Measurements from ENCODE around the gene VSTM4. TPM values are rescaled to one million over a fixed set of nuclear protein-coding genes. Genes with fewer than 3 reads are reported as not detected.

Gene VSTM4
- total and polyA plus RNA-seq, 2 donors (not counting 1 experiment from before 2014, with no cell fraction given), result 8.1 to 27.9 TPM

DNA sequence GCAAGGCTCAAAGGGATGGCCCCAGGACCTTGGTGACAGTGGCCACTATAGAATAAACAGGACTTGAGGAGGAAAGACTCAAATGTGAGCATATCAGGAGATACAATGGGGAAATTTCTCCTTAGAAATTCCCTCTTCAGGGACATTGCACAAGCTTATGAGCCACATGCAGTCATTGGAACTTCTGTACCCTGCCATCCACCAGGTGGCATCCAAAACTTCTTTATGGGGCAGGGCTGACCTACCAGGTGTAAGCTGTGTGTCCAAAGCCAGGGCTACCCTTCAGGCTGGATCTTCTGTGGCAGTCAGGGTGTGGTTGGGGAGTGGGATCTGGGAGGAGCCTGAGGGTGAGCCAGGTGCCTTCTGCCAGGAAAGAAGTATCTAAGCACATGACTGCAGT is 139.1 kb downstream of the VSTM4 start:
- no peak overlapping the region for H3K4me3 ChIP-seq (replicated peaks in 1 of 4; ENCODE audit: control extremely low read depth in 1 of 4, insufficient read depth in 1 of 4, low read depth in 3 of 4, low read length in 4 of 4)
- no peaks in the 10 kb centered on the region for H3K4me1 ChIP-seq (ENCODE audit: control insufficient read depth, extremely low read depth, insufficient read depth, low read length)
- no peak overlapping the region for H3K27ac ChIP-seq (ENCODE audit: insufficient read depth, low read length)
- no peaks in the 10 kb centered on the region for H3K79me2 ChIP-seq (ENCODE audit: control insufficient read depth, insufficient read depth, low read length)
- no peak overlapping the region for H3K9ac ChIP-seq (ENCODE audit: insufficient read depth, low read length)
- DNase-seq (ENCODE audit: low read depth in 2 of 2), result peak in 1 of 2 donors; percentile 4
- no peak overlapping the region for H2AFZ ChIP-seq (ENCODE audit: low read length)
- TF ChIP-seq EZH2 (IDR thresholded peaks at IDR 0.05; ENCODE audit: low read length, missing control alignments) (no peak), CTCF (conservative IDR thresholded peaks at IDR 0.05 in 1 of 2, IDR thresholded peaks at IDR 0.05 in 1 of 2; ENCODE audit: low read depth in 1 of 2, low read length in 2 of 2) (no peak)
- H3K9me3 ChIP-seq (ENCODE audit: control insufficient read depth, insufficient read depth, low read depth, low read length), result no peaks in the 10 kb centered on the region
- H3K27me3 ChIP-seq (ENCODE audit: control insufficient read depth, insufficient read depth, low read length), result peaks cover 3% of the 10 kb centered on the region
- no peak overlapping the region for H3K4me2 ChIP-seq (ENCODE audit: extremely low read depth, insufficient read depth, low read length)
- H3K36me3 ChIP-seq (ENCODE audit: control insufficient read depth, insufficient read depth, low read length), result no peaks in the 10 kb centered on the region
- no peaks in the 10 kb centered on the region for H4K20me1 ChIP-seq (ENCODE audit: control insufficient read depth, extremely low read depth, insufficient read depth, low read length)

GRCh38 chr10:48974510-48975156 is 140.7 kb downstream of the VSTM4 start:
- no peak overlapping the region for H3K4me2 ChIP-seq (ENCODE audit: extremely low read depth, insufficient read depth, low read length)
- no peaks in the 10 kb centered on the region for H4K20me1 ChIP-seq (ENCODE audit: control insufficient read depth, extremely low read depth, insufficient read depth, low read length)
- H3K9me3 ChIP-seq (ENCODE audit: control insufficient read depth, insufficient read depth, low read depth, low read length), result no peaks in the 10 kb centered on the region
- H3K36me3 ChIP-seq (ENCODE audit: control insufficient read depth, insufficient read depth, low read length), result no peaks in the 10 kb centered on the region
- no peaks in the 10 kb centered on the region for H3K4me1 ChIP-seq (ENCODE audit: control insufficient read depth, extremely low read depth, insufficient read depth, low read length)
- peaks cover under 1% of the 10 kb centered on the region for H3K27me3 ChIP-seq (ENCODE audit: control insufficient read depth, insufficient read depth, low read length)
- H3K4me3 ChIP-seq (replicated peaks in 1 of 4; ENCODE audit: control extremely low read depth in 1 of 4, insufficient read depth in 1 of 4, low read depth in 3 of 4, low read length in 4 of 4), result no peak overlapping the region
- no peak overlapping the region for H2AFZ ChIP-seq (ENCODE audit: low read length)
- H3K9ac ChIP-seq (ENCODE audit: insufficient read depth, low read length), result no peak overlapping the region
- H3K79me2 ChIP-seq (ENCODE audit: control insufficient read depth, insufficient read depth, low read length), result no peaks in the 10 kb centered on the region
- TF ChIP-seq EZH2 (IDR thresholded peaks at IDR 0.05; ENCODE audit: low read length, missing control alignments) (no peak), CTCF (conservative IDR thresholded peaks at IDR 0.05 in 1 of 2, IDR thresholded peaks at IDR 0.05 in 1 of 2; ENCODE audit: low read depth in 1 of 2, low read length in 2 of 2) (no peak)
- H3K27ac ChIP-seq (ENCODE audit: insufficient read depth, low read length), result no peak overlapping the region
- no peak for DNase-seq (ENCODE audit: low read depth in 2 of 2)

- no peak for TF ChIP-seq EZH2 (IDR thresholded peaks at IDR 0.05; ENCODE audit: low read length, missing control alignments)
- no peak for TF ChIP-seq CTCF (conservative IDR thresholded peaks at IDR 0.05 in 1 of 2, IDR thresholded peaks at IDR 0.05 in 1 of 2; ENCODE audit: low read depth in 1 of 2, low read length in 2 of 2)
- Histone ChIP-seq H3K4me1 (ENCODE audit: control insufficient read depth, extremely low read depth, insufficient read depth, low read length) (no peaks in the 10 kb centered on the region), H3K4me3 (replicated peaks in 1 of 4; ENCODE audit: control extremely low read depth in 1 of 4, insufficient read depth in 1 of 4, low read depth in 3 of 4, low read length in 4 of 4) (no peak overlapping the region), H3K79me2 (ENCODE audit: control insufficient read depth, insufficient read depth, low read length) (no peaks in the 10 kb centered on the region), H2AFZ (ENCODE audit: low read length) (no peak overlapping the region), H3K36me3 (ENCODE audit: control insufficient read depth, insufficient read depth, low read length) (no peaks in the 10 kb centered on the region), H3K4me2 (ENCODE audit: extremely low read depth, insufficient read depth, low read length) (no peak overlapping the region), H3K9ac (ENCODE audit: insufficient read depth, low read length) (no peak overlapping the region), H3K27ac (ENCODE audit: insufficient read depth, low read length) (no peak overlapping the region), H3K27me3 (ENCODE audit: control insufficient read depth, insufficient read depth, low read length) (no peaks in the 10 kb centered on the region), H4K20me1 (ENCODE audit: control insufficient read depth, extremely low read depth, insufficient read depth, low read length) (no peaks in the 10 kb centered on the region), H3K9me3 (ENCODE audit: control insufficient read depth, insufficient read depth, low read depth, low read length) (no peaks in the 10 kb centered on the region)
- DNase-seq (ENCODE audit: low read depth in 2 of 2), result no peak
Observed at GRCh38 chr10:48973065-48973464, 142.3 kb downstream of the VSTM4 start.
